Left lung (tissue), 10 donors: ENCODE measurements around the gene DNAJC15. TPM values are rescaled to one million over a fixed set of nuclear protein-coding genes. Genes with fewer than 3 reads are reported as not detected.

Experiments used
- ATAC-seq: fragments of 200-7000 bp; cut with Tn5 transposase; one replicate; pipeline ENCODE4 v1.9.1; 2020; ENCODE audit warnings: moderate library complexity
- DNase-seq, 4 donors: peaks; one replicate each; pipeline ENCODE4 v3.0.0-alpha.2; 2013 to 2020
- H3K27ac ChIP-seq, 2 donors: fragments of 200-600 bp; sonication (generic) in 1 of 2; one replicate each; pipeline versions ENCODE4 v1.5.0 to v1.8.0; 2020 to 2021
- H3K27me3 ChIP-seq, 2 donors: fragments of 200-600 bp; sonication (generic) in 1 of 2; one replicate each; pipeline versions ENCODE4 v1.5.0 to v1.8.0; 2020 to 2021
- H3K36me3 ChIP-seq, 2 donors: fragments of 200-600 bp; sonication (generic) in 1 of 2; one replicate each; pipeline versions ENCODE4 v1.5.0 to v1.8.0; 2020 to 2021
- H3K4me1 ChIP-seq, 2 donors: fragments of 200-600 bp; one replicate each; pipeline ENCODE4 v1.8.0; 2021
- H3K4me3 ChIP-seq, 2 donors: fragments of 200-600 bp; sonication (generic) in 1 of 2; one replicate each; pipeline versions ENCODE4 v1.5.0 to v1.8.0; 2020 to 2021; ENCODE audit warnings: mild to moderate bottlenecking in 1 of 2
- H3K9me3 ChIP-seq, 2 donors: fragments of 200-600 bp; sonication (generic) in 1 of 2; one replicate each; pipeline versions ENCODE4 v1.5.0 to v1.8.0; 2020 to 2021
- CTCF ChIP-seq, 2 donors: fragments of 200-600 bp; sonication (generic) in 1 of 2; IDR thresholded peaks; one replicate each; pipeline versions ENCODE4 v1.5.0 to v1.8.0; 2021; ENCODE audit warnings: antibody characterized with exemption in 2 of 2
- intact Hi-C, 2 donors: fragments of 100-400 bp; cut with DNase I; formaldehyde crosslinking; loops; one replicate each; pipeline versions ENCODE4 v1.11.2 to v1.14.2; 2022
- polyA plus RNA-seq, 6 donors: library from polyadenylated mRNA; unstranded; fragments of 120-200 nt; gene quantifications; one replicate each; pipeline ENCODE4 v1.2.1, GENCODE V29; 2013; ENCODE audit not compliant: insufficient read length in 6 of 6
- total RNA-seq, 2 donors: library from RNA; stranded (reverse); fragmentation: NEBNext Ultra II Directional; extraction: Animal tissue kit (Norgen Biotek cat#: 25700); gene quantifications; one replicate each; pipeline ENCODE4 v1.2.1, GENCODE V29; 2021
- donor health status: DM: no; HTN: yes; CAD: no.
- donor health status: DM: no; HTN: no; CAD: no.

The DNAJC15 gene
- total and polyA plus RNA-seq, 8 donors = 12.8 to 28.5 (median 21.9) TPM

DNA sequence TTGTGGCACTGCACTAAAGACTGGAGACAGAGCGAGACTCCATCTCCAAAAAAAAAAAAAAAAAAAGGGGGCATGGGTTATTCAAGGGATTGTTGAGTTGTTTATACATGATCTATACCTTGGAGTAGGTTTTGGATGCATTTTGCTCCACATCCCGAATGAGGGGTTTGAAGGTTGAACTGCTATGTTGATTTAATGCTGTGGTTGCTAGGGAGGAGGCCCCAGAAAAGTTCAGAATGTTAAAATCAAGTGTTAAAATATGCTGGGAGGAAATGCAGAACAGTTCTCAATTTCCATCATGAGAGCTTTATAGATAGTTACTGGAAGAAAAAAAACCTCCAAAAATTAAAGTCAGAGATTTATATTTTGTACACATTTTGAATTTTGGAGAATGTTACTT, 116.5 kb downstream of the DNAJC15 start:
- no peak for TF ChIP-seq CTCF (IDR thresholded peaks at IDR 0.05)
- no peak for DNase-seq
- ATAC-seq = no peak
- no peaks in the 10 kb centered on the region for H3K9me3 ChIP-seq
- no peak overlapping the region for H3K4me3 ChIP-seq
- no peaks in the 10 kb centered on the region for H3K27me3 ChIP-seq
- H3K27ac ChIP-seq = no peak overlapping the region
- no peaks in the 10 kb centered on the region for H3K4me1 ChIP-seq
- intact Hi-C loops = no loop called here
- no peaks in the 10 kb centered on the region for H3K36me3 ChIP-seq

DNA sequence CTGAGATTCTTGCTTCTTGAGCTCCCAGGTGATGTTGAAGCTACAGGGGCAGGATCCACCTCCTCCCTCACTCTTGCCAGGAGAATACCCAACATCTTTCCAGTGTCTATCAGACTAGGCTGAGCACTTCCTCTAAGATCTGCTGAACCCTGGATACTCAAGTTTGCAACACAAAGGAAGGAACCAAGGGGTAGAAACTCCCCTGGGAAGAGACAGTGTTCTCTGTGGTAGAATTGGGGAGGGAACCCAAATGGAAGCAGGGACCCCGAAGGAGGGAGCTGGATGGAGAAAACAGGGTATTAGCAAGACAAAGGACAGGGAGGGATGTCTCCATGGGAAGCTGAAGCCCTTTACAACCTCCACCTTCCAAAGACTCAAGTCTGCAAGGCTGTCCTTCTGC, 117.6 kb downstream of the DNAJC15 start:
- no peak for ATAC-seq
- no peaks in the 10 kb centered on the region for H3K4me1 ChIP-seq
- DNase-seq = no peak
- no peaks in the 10 kb centered on the region for H3K36me3 ChIP-seq
- H3K9me3 ChIP-seq = no peaks in the 10 kb centered on the region
- no peak overlapping the region for H3K27ac ChIP-seq
- no peak for TF ChIP-seq CTCF (IDR thresholded peaks at IDR 0.05)
- intact Hi-C loops = no loop called here
- H3K4me3 ChIP-seq = no peak overlapping the region
- no peaks in the 10 kb centered on the region for H3K27me3 ChIP-seq

DNA sequence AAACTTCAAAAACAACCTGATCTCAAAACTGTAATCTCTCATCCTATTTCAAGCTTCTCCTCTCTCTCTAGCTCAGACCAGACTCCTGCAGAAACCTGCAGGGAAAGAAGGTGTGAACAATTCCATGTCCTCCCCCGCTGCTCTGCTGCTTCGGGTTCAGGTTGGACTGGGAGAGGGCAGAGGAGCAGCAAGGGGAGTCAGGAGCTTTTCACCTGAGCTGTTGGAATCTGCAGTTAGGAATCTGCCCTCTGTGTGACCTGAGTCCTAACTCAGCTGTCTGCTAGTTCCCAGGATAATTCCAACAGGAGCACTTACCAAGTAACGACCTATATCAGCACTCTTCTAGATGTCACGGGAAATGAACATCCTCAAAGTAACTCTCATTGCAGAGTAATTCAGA, 118.3 kb downstream of the DNAJC15 start:
- TF ChIP-seq CTCF (IDR thresholded peaks at IDR 0.05) = no peak
- Histone ChIP-seq H3K27me3 (no peaks in the 10 kb centered on the region), H3K36me3 (no peaks in the 10 kb centered on the region), H3K9me3 (no peaks in the 10 kb centered on the region), H3K4me3 (no peak overlapping the region), H3K4me1 (no peaks in the 10 kb centered on the region), H3K27ac (no peak overlapping the region)
- DNase-seq (no peak), ATAC-seq (no peak)
- intact Hi-C loops = no loop called here

GRCh38 chr13:43143591-43143990, 120.2 kb downstream of the DNAJC15 start:
- Histone ChIP-seq H3K36me3 (no peaks in the 10 kb centered on the region), H3K4me1 (no peaks in the 10 kb centered on the region), H3K9me3 (no peaks in the 10 kb centered on the region), H3K27ac (no peak overlapping the region), H3K27me3 (peaks cover 0 to 5% of the 10 kb centered on the region in 2 donors), H3K4me3 (no peak overlapping the region)
- no peak for ATAC-seq
- TF ChIP-seq CTCF (IDR thresholded peaks at IDR 0.05) = no peak
- intact Hi-C loops = no loop called here
- no peak for DNase-seq

DNA sequence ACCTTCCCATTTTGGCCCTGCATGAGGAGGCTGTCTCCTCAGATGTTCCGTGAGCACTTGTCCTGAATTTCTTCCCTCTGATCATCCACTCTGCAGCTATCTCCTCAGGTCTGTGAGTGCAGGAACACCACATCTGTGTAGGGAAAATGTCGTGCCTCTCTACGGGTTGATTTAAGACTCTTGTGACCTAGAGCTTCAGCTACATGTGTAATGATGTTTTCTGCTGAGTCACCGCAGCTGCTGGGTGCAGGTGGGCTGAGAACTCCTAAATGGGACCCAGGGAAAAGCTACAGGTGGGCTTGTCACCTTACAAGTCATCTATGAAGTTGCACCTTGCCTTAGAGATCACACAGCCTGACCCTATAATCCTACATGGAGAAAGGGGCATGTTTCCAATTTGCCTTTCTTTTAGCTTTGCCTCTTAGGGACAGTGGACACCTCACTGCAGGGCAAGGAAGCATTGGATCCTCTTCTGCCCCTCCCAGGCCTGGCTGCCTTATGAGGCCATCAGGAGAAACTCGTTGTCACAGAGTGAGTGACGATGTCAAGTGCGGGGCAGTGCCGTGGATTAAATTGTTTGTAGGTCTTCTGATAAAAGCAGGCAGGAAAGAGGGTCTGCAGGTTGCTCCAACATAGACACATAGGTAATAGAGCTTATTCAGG, 122.3 kb downstream of the DNAJC15 start:
- H3K4me3 ChIP-seq = no peak overlapping the region
- TF ChIP-seq CTCF (IDR thresholded peaks at IDR 0.05) = no peak
- no peaks in the 10 kb centered on the region for H3K36me3 ChIP-seq
- H3K27ac ChIP-seq = no peak overlapping the region
- H3K9me3 ChIP-seq = no peaks in the 10 kb centered on the region
- ATAC-seq (no peak), DNase-seq (no peak)
- no peaks in the 10 kb centered on the region for H3K4me1 ChIP-seq
- intact Hi-C loops = no loop called here
- peaks cover 0 to 5% of the 10 kb centered on the region in 2 donors for H3K27me3 ChIP-seq
